SK-N-SH treated with all-trans-retinoic acid at 6 μM for 48 hours (cell line): ENCODE results near the gene KPNB1.

Source experiments
- ATAC-seq: fragments of 200-7000 bp; cut with Tn5 transposase; 3 replicates; pipeline ENCODE4 v1.9.1; 2020; ENCODE audit warnings: mild to moderate bottlenecking, moderate library complexity
- ARNTL ChIP-seq: fragments of 450-650 bp; formaldehyde crosslinking; IDR thresholded peaks from 2 replicates; pipeline ENCODE4 v1.5.0; 2020; ENCODE audit warnings: low read depth, mild to moderate bottlenecking, moderate library complexity, borderline replicate concordance
- BACH2 ChIP-seq: fragments of 250-450 bp; sonication (Bioruptor Pico); IDR thresholded peaks from 2 replicates; pipeline ENCODE4 v1.9.0; 2021; ENCODE audit warnings: mild to moderate bottlenecking, borderline replicate concordance
- CSDC2 ChIP-seq: fragments of 250-450 bp; sonication (Bioruptor Pico); IDR thresholded peaks from 2 replicates; pipeline ENCODE4 v1.5.0; 2020; ENCODE audit warnings: mild to moderate bottlenecking, moderate library complexity
- ESRRG ChIP-seq: fragments of 250-450 bp; sonication (Bioruptor Pico); IDR thresholded peaks from 2 replicates; pipeline ENCODE4 v1.6.1; 2021; ENCODE audit warnings: mild to moderate bottlenecking
- GLIS3 ChIP-seq: fragments of 250-450 bp; sonication (Bioruptor Pico); IDR thresholded peaks from 2 replicates; pipeline ENCODE4 v1.5.0; 2020; ENCODE audit warnings: mild to moderate bottlenecking, moderate library complexity
- OSR1 ChIP-seq: fragments of 250-450 bp; sonication (Bioruptor Pico); IDR thresholded peaks from 2 replicates; pipeline ENCODE4 v1.8.0; 2022; ENCODE audit warnings: moderate library complexity, mild to moderate bottlenecking, inconsistent platforms
- PPARA ChIP-seq: fragments of 250-450 bp; sonication (Bioruptor Pico); IDR thresholded peaks from 2 replicates; pipeline ENCODE4 v1.5.0; 2020; ENCODE audit warnings: mild to moderate bottlenecking, borderline replicate concordance
- RARB ChIP-seq: fragments of 250-450 bp; sonication (Bioruptor Pico); IDR thresholded peaks from 2 replicates; pipeline ENCODE4 v1.8.0; 2021; ENCODE audit warnings: mild to moderate bottlenecking, moderate library complexity
- SNAI2 ChIP-seq: fragments of 250-450 bp; sonication (Bioruptor Pico); IDR thresholded peaks from 2 replicates; pipeline ENCODE4 v1.5.0; 2020; ENCODE audit warnings: mild to moderate bottlenecking, moderate library complexity
- TCF4 ChIP-seq: fragments of 250-450 bp; sonication (Bioruptor Pico); IDR thresholded peaks from 2 replicates; pipeline ENCODE4 v1.8.0; 2021; ENCODE audit warnings: mild to moderate bottlenecking, moderate library complexity, borderline replicate concordance
- TOX ChIP-seq: fragments of 250-450 bp; sonication (Bioruptor Pico); IDR thresholded peaks from 2 replicates; pipeline ENCODE4 v1.8.0; 2021; ENCODE audit warnings: mild to moderate bottlenecking, moderate library complexity, borderline replicate concordance
- ZC3H10 ChIP-seq: fragments of 250-450 bp; sonication (Bioruptor Pico); IDR thresholded peaks from 2 replicates; pipeline ENCODE4 v1.5.1; 2021; ENCODE audit warnings: mild to moderate bottlenecking, moderate library complexity
- ZFP3 ChIP-seq: fragments of 250-450 bp; sonication (Bioruptor Pico); IDR thresholded peaks from 2 replicates; pipeline ENCODE4 v1.5.0; 2020; ENCODE audit warnings: mild to moderate bottlenecking, moderate library complexity
- ZFP30 ChIP-seq: fragments of 450-650 bp; formaldehyde crosslinking; IDR thresholded peaks from 2 replicates; pipeline ENCODE4 v1.5.0; 2022; ENCODE audit warnings: mild to moderate bottlenecking, moderate library complexity
- ZNF565 ChIP-seq: fragments of 450-650 bp; formaldehyde crosslinking; conservative IDR thresholded peaks from 2 replicates; pipeline ENCODE4 v1.5.0; 2020; ENCODE audit warnings: low read depth, mild to moderate bottlenecking, moderate library complexity
- ZNF8 ChIP-seq: fragments of 450-650 bp; formaldehyde crosslinking; IDR thresholded peaks from 2 replicates; pipeline ENCODE4 v1.5.0; 2020; ENCODE audit warnings: mild to moderate bottlenecking, moderate library complexity
- TF ChIP-seq, protein P1 (sequence below): fragments of 250-450 bp; sonication (Bioruptor Pico); IDR thresholded peaks from 2 replicates; pipeline ENCODE4 v1.8.0; 2020; ENCODE audit warnings: mild to moderate bottlenecking, moderate library complexity, borderline replicate concordance
- TF ChIP-seq, protein P2 (sequence below): fragments of 250-450 bp; sonication (Bioruptor Pico); IDR thresholded peaks from 2 replicates; pipeline ENCODE4 v1.5.0; 2020; ENCODE audit warnings: mild to moderate bottlenecking, moderate library complexity
- TF ChIP-seq, protein P3 (sequence below): fragments of 250-450 bp; sonication (Bioruptor Pico); IDR thresholded peaks from 2 replicates; pipeline ENCODE4 v1.8.0; 2021; ENCODE audit warnings: low read depth, mild to moderate bottlenecking, moderate library complexity, borderline replicate concordance
- TF ChIP-seq, protein P4 (sequence below): fragments of 250-450 bp; sonication (Bioruptor Pico); IDR thresholded peaks from 2 replicates; pipeline ENCODE4 v1.5.1; 2021; ENCODE audit warnings: mild to moderate bottlenecking, moderate library complexity

KPNB1 gene

DNA sequence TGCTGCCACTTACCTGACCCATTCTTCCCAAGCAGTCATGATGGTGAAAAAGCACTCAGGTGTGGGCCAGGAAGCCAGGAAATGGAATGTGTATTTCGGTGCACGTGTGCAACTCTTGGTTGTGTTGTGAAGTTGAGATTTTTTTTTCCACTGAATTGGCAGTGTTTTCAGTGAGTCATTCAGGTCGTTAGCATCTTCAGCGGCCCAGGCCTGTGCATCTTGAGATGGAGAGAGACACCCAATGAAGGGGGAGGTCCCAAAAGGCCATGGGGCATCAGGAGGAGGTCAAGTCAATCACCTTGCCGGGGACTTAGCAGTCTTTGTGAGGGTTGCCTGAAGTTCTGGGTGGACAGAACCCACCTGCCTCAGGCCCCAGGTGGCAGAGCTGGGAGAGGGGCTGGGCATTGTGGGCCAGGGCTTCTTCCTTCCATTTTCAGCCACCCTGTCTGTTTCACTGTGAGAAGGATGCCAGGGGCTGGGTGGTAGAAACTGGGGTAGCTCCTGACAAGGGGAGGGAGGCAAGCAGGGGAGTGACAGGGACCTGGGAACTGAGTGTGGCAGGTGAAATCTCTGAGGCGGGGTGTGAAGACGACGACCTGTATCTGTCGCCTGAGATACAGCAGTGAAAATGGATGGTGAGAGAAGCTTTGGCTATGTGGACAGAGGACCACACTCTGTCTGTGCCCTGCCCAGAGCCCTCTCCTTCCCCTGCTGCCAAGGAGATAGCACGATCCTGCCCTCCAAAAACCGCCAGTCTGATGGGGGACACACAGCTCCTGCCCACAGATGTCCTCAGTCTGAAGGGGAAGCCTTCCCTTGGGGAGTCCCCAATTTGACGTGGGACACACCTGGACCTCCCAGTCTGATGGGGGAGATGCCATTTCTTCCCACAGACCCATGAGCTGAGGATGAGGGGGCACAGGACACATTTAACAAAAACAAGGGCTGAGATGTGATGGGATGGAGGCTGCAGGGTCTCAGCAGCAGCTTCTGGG lies 56.1 kb downstream of the KPNB1 start (continued):
- TF ChIP-seq, protein P1, sequence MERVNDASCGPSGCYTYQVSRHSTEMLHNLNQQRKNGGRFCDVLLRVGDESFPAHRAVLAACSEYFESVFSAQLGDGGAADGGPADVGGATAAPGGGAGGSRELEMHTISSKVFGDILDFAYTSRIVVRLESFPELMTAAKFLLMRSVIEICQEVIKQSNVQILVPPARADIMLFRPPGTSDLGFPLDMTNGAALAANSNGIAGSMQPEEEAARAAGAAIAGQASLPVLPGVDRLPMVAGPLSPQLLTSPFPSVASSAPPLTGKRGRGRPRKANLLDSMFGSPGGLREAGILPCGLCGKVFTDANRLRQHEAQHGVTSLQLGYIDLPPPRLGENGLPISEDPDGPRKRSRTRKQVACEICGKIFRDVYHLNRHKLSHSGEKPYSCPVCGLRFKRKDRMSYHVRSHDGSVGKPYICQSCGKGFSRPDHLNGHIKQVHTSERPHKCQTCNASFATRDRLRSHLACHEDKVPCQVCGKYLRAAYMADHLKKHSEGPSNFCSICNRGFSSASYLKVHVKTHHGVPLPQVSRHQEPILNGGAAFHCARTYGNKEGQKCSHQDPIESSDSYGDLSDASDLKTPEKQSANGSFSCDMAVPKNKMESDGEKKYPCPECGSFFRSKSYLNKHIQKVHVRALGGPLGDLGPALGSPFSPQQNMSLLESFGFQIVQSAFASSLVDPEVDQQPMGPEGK (CRISPR knock-in tag) = no peak
- TF ChIP-seq ESRRG = no peak
- TF ChIP-seq ZNF8 (CRISPR knock-in tag) = no peak
- no peak for TF ChIP-seq CSDC2 (CRISPR knock-in tag)
- TF ChIP-seq, protein P2, sequence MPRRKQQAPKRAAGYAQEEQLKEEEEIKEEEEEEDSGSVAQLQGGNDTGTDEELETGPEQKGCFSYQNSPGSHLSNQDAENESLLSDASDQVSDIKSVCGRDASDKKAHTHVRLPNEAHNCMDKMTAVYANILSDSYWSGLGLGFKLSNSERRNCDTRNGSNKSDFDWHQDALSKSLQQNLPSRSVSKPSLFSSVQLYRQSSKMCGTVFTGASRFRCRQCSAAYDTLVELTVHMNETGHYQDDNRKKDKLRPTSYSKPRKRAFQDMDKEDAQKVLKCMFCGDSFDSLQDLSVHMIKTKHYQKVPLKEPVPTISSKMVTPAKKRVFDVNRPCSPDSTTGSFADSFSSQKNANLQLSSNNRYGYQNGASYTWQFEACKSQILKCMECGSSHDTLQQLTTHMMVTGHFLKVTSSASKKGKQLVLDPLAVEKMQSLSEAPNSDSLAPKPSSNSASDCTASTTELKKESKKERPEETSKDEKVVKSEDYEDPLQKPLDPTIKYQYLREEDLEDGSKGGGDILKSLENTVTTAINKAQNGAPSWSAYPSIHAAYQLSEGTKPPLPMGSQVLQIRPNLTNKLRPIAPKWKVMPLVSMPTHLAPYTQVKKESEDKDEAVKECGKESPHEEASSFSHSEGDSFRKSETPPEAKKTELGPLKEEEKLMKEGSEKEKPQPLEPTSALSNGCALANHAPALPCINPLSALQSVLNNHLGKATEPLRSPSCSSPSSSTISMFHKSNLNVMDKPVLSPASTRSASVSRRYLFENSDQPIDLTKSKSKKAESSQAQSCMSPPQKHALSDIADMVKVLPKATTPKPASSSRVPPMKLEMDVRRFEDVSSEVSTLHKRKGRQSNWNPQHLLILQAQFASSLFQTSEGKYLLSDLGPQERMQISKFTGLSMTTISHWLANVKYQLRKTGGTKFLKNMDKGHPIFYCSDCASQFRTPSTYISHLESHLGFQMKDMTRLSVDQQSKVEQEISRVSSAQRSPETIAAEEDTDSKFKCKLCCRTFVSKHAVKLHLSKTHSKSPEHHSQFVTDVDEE (CRISPR knock-in tag) = no peak
- no peak for TF ChIP-seq SNAI2 (CRISPR knock-in tag)
- TF ChIP-seq RARB (CRISPR knock-in tag) = no peak

DNA sequence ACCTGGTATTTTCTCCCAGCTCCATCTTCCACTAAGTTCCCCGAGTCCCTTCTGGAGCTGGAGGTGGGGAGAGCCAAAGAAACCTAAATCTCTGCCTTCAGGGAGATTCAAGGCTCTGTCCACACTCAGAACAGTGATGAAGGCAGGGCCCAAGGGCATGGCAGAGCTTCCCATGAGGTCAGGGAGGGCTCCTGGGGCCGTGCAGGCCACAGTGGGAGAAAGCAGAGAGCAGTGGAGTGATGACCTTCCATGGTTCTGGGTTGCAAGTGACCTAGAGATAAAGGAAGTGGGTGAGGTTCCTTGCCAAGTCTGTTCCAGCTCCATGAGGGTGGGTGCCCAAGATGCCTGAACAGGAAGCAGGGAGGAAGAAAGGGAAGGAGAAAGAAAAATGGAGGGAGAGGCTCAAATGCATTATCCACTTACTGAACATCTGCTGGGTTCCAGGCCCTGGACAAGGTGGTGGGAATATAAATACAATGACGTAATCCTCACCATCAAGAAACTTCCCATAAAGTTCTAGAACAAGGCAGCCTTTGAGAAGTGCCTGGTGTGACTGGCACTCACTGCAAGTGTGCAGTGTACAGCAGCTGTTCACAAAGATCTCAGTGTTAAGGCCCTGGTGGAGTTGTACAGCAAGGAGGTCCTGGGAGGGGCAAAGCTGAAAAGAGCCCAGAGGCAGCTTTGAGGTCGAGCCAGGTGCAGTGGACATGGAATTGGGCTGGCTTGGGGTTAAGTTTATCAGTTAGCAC lies 57.5 kb downstream of the KPNB1 start:
- TF ChIP-seq, protein P1 (CRISPR knock-in tag) = no peak
- TF ChIP-seq TCF4 (CRISPR knock-in tag) (no peak), GLIS3 (CRISPR knock-in tag) (no peak), ZFP30 (no peak), ZFP3 (CRISPR knock-in tag) (no peak), ZNF565 (no peak), CSDC2 (CRISPR knock-in tag) (no peak), OSR1 (CRISPR knock-in tag) (no peak), PPARA (CRISPR knock-in tag) (no peak), TOX (no peak), ARNTL (CRISPR knock-in tag) (no peak), BACH2 (CRISPR knock-in tag) (no peak), ZC3H10 (no peak)
- TF ChIP-seq, protein P3, sequence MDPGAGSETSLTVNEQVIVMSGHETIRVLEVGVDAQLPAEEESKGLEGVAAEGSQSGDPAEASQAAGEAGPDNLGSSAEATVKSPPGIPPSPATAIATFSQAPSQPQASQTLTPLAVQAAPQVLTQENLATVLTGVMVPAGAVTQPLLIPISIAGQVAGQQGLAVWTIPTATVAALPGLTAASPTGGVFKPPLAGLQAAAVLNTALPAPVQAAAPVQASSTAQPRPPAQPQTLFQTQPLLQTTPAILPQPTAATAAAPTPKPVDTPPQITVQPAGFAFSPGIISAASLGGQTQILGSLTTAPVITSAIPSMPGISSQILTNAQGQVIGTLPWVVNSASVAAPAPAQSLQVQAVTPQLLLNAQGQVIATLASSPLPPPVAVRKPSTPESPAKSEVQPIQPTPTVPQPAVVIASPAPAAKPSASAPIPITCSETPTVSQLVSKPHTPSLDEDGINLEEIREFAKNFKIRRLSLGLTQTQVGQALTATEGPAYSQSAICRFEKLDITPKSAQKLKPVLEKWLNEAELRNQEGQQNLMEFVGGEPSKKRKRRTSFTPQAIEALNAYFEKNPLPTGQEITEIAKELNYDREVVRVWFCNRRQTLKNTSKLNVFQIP (CRISPR knock-in tag) = no peak
- TF ChIP-seq, protein P2 (CRISPR knock-in tag) = no peak
- TF ChIP-seq, protein P4, sequence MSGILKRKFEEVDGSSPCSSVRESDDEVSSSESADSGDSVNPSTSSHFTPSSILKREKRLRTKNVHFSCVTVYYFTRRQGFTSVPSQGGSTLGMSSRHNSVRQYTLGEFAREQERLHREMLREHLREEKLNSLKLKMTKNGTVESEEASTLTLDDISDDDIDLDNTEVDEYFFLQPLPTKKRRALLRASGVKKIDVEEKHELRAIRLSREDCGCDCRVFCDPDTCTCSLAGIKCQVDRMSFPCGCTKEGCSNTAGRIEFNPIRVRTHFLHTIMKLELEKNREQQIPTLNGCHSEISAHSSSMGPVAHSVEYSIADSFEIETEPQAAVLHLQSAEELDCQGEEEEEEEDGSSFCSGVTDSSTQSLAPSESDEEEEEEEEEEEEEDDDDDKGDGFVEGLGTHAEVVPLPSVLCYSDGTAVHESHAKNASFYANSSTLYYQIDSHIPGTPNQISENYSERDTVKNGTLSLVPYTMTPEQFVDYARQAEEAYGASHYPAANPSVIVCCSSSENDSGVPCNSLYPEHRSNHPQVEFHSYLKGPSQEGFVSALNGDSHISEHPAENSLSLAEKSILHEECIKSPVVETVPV = no peak
- no peak for ATAC-seq
